Tibial nerve (tissue), 4 donors: ENCODE measurements around the gene NYNRIN.

Experiments used
- CTCF ChIP-seq, 5 experiments: fragments of 200-600 bp in 3 of 5; fragments of 450-650 bp in 2 of 5; sonication (generic) in 3 of 5; IDR thresholded peaks; one replicate each; pipeline ENCODE4 v1.5.1; 2016 to 2019; ENCODE audit warnings: antibody characterized with exemption in 5 of 5, mild to moderate bottlenecking in 3 of 5, moderate library complexity in 2 of 5
- EP300 ChIP-seq, 2 donors: sonication (generic); formaldehyde crosslinking; IDR thresholded peaks; one replicate each; pipeline ENCODE4 v1.6.1; 2017; ENCODE audit warnings: antibody characterized with exemption in 2 of 2, mild to moderate bottlenecking in 1 of 2
- POLR2A ChIP-seq, 2 donors: fragments of 450-650 bp; IDR thresholded peaks; one replicate each; pipeline ENCODE4 v1.6.1; 2017; ENCODE audit warnings: antibody characterized with exemption in 2 of 2, mild to moderate bottlenecking in 2 of 2, moderate library complexity in 2 of 2

- TF ChIP-seq POLR2A (IDR thresholded peaks at IDR 0.05), result peak; percentile 93 to 97
- peak in 1 of 5 experiments; percentile 55 for TF ChIP-seq CTCF (IDR thresholded peaks at IDR 0.05)
- peak; percentile 32 to 97 for TF ChIP-seq EP300 (IDR thresholded peaks at IDR 0.05)
Observed at GRCh38 chr14:24429395-24430142, 30.8 kb downstream of the NYNRIN start, which contains the start of the genes CBLN3 and KHNYN.
